Measurements from ENCODE around the gene TOPAZ1. TPM values are rescaled to one million over a fixed set of nuclear protein-coding genes. Genes with fewer than 3 reads are reported as not detected.

The TOPAZ1 gene
- polyA plus RNA-seq, 1 donor from 2014 or later = not detected

DNA sequence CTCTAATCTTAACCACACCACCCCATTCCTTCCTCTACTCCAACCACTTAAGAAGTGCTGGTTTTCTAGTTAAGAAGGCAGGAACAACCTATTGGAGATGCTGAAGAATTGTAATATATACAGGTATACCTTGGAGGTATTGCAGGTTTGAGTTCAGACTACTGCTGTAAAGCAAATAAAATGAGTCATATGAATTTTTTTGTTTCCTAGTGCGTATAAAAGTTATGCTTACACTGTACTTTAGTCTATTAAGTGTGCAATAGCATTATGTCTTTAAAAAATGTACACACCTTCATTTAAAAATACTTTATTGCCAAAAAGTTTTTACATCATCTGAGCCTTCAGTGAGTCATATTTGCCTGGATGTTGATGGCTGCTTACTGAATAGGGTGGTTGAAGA is 22.5 kb downstream of the TOPAZ1 start:
- H3K4me2 ChIP-seq (ENCODE audit: low read length) = no peak overlapping the region
- no peaks in the 10 kb centered on the region for H3K36me3 ChIP-seq (ENCODE audit: insufficient read depth, low read length)
- no peaks in the 10 kb centered on the region for H3K9me2 ChIP-seq (ENCODE audit: insufficient read depth, low read length)
- H3K9ac ChIP-seq (ENCODE audit: low read length) = no peak overlapping the region
- TF ChIP-seq, protein P1, sequence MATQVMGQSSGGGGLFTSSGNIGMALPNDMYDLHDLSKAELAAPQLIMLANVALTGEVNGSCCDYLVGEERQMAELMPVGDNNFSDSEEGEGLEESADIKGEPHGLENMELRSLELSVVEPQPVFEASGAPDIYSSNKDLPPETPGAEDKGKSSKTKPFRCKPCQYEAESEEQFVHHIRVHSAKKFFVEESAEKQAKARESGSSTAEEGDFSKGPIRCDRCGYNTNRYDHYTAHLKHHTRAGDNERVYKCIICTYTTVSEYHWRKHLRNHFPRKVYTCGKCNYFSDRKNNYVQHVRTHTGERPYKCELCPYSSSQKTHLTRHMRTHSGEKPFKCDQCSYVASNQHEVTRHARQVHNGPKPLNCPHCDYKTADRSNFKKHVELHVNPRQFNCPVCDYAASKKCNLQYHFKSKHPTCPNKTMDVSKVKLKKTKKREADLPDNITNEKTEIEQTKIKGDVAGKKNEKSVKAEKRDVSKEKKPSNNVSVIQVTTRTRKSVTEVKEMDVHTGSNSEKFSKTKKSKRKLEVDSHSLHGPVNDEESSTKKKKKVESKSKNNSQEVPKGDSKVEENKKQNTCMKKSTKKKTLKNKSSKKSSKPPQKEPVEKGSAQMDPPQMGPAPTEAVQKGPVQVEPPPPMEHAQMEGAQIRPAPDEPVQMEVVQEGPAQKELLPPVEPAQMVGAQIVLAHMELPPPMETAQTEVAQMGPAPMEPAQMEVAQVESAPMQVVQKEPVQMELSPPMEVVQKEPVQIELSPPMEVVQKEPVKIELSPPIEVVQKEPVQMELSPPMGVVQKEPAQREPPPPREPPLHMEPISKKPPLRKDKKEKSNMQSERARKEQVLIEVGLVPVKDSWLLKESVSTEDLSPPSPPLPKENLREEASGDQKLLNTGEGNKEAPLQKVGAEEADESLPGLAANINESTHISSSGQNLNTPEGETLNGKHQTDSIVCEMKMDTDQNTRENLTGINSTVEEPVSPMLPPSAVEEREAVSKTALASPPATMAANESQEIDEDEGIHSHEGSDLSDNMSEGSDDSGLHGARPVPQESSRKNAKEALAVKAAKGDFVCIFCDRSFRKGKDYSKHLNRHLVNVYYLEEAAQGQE (IDR thresholded peaks at IDR 0.05; ENCODE audit: borderline replicate concordance) = no peak
- TF ChIP-seq CTCF (IDR thresholded peaks at IDR 0.05; ENCODE audit: poor library complexity, severe bottlenecking) = no peak
- TF ChIP-seq RAD21 (conservative IDR thresholded peaks at IDR 0.05) = no peak
- TF ChIP-seq TAF1 (IDR thresholded peaks at IDR 0.05; ENCODE audit: low read depth) = no peak
- no peak for TF ChIP-seq EZH2 (IDR thresholded peaks at IDR 0.05; ENCODE audit: borderline replicate concordance, insufficient read depth, low read length, poor library complexity, severe bottlenecking)
- TF ChIP-seq MXI1 (conservative IDR thresholded peaks at IDR 0.05; ENCODE audit: poor library complexity, severe bottlenecking) = no peak
- TF ChIP-seq POLR2AphosphoS5 (IDR thresholded peaks at IDR 0.05) = no peak
- no peak for TF ChIP-seq SMC3 (conservative IDR thresholded peaks at IDR 0.05; ENCODE audit: poor library complexity)
- H3K27me3 ChIP-seq (ENCODE audit: insufficient read depth, low read depth, low read length) = no peaks in the 10 kb centered on the region
- no peak overlapping the region for H2AFZ ChIP-seq (ENCODE audit: low read depth, low read length)
- no peaks in the 10 kb centered on the region for H3F3A ChIP-seq (ENCODE audit: insufficient read depth, low read length, poor library complexity, severe bottlenecking)
- no peaks in the 10 kb centered on the region for H4K20me1 ChIP-seq (ENCODE audit: insufficient read depth)
- no peak overlapping the region for H3K27ac ChIP-seq (ENCODE audit: low read length)
- H3K9me3 ChIP-seq (ENCODE audit: low read length) = no peaks in the 10 kb centered on the region
- H3K4me3 ChIP-seq (ENCODE audit: low read length) = no peak overlapping the region
- no peaks in the 10 kb centered on the region for H3K79me2 ChIP-seq (replicated peaks; ENCODE audit: insufficient read depth, low read length)

- Histone ChIP-seq H4K20me1 (ENCODE audit: insufficient read depth) (no peaks in the 10 kb centered on the region), H3F3A (ENCODE audit: insufficient read depth, low read length, poor library complexity, severe bottlenecking) (no peaks in the 10 kb centered on the region), H2AFZ (ENCODE audit: low read depth, low read length) (no peak overlapping the region), H3K9me3 (ENCODE audit: low read length) (no peaks in the 10 kb centered on the region), H3K36me3 (ENCODE audit: insufficient read depth, low read length) (no peaks in the 10 kb centered on the region), H3K4me3 (ENCODE audit: low read length) (no peak overlapping the region), H3K27ac (ENCODE audit: low read length) (no peak overlapping the region), H3K4me2 (ENCODE audit: low read length) (no peak overlapping the region), H3K27me3 (ENCODE audit: insufficient read depth, low read depth, low read length) (no peaks in the 10 kb centered on the region), H3K9me2 (ENCODE audit: insufficient read depth, low read length) (no peaks in the 10 kb centered on the region), H3K9ac (ENCODE audit: low read length) (no peak overlapping the region), H3K79me2 (replicated peaks; ENCODE audit: insufficient read depth, low read length) (no peaks in the 10 kb centered on the region)
- TF ChIP-seq TAF1 (IDR thresholded peaks at IDR 0.05; ENCODE audit: low read depth) = no peak
- TF ChIP-seq MXI1 (conservative IDR thresholded peaks at IDR 0.05; ENCODE audit: poor library complexity, severe bottlenecking) = no peak
- TF ChIP-seq CTCF (IDR thresholded peaks at IDR 0.05; ENCODE audit: poor library complexity, severe bottlenecking) = no peak
Observed at GRCh38 chr3:44265815-44266214, 24.1 kb downstream of the TOPAZ1 start.
